ENCODE measurements around the gene TBC1D32.
"Not testable (repeated sequence)": the region's sequence is repeated elsewhere in the genome, so short reads cannot be mapped to it uniquely, and the experiment has no call there.

Gene TBC1D32

GRCh38 chr6:121090492-121090891, 243.8 kb downstream of the TBC1D32 start:
- no peak for DNase-seq

DNA sequence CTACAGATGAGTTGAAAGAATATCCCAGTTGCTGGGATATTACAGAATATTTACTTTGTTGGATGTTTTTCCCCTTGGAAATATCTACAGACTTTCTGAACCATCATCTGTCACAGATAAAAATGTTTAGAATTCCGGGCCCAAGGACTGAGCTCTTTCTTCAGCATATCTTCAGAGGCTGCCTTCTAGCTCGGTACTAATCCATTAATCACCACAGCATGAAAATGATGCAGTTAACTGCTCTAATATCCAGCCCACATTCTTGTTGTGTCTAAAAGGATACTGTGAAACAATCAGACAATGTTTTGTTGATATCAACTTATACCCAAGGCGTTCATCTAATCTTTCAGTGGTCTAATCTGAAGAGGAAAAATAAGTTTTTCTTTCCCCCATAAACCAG, 247.4 kb downstream of the TBC1D32 start:
- no peak for DNase-seq

- no peak for DNase-seq
Measured at GRCh38 chr6:121076119-121076518, 258.2 kb downstream of the TBC1D32 start.

GRCh38 chr6:121068749-121069148, 265.5 kb downstream of the TBC1D32 start:
- DNase-seq, result not testable (repeated sequence)

GRCh38 chr6:121067381-121067780, 266.9 kb downstream of the TBC1D32 start:
- DNase-seq, result no peak

DNA sequence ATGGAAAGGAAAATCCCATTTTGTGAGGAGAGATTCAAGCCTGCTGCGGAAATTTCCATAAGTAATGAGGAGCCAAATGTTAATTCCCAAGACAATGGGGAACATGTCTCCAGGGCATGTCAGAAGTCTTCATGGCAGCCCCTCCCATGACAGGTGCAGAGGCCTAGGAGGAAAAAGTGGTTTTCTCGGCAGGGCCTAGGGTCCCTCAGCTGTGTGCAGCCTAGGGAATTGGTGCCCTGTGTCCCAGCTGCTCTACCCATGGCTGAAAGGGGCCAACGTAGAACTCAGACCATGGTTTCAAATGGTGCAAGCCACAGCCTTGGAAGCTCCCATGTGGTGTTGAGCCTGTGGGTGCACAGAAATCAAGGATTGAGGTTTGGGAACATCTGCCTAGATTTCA, 269.9 kb downstream of the TBC1D32 start:
- DNase-seq, result no peak

DNA sequence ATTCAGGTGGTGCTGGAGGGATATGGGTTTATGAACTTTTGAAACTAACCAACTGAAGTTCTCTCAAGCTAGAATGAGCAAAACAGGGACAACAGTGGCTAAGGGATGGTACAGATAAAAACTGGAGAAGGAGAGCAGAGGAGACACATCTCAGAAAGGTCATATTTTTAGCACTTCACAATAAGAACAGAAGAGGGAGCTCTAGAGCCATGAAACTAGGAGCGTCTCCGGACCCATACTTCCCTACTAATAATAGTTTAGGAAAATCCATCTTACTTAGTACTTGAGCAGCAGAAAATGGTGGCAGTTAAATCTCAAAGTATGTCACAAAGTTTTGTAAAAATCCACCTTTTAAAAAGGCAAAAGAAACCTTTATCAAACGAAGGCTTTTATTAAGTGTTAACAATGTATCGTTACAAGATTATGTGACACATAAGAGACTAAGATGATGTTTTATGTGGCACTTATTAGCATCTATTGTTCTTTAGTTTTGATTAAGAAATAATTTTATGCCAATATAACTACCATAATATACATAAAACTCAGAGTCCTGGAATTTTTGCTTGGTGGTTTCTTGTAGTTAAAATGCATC, 278.6 kb downstream of the TBC1D32 start:
- no peak for DNase-seq

DNA sequence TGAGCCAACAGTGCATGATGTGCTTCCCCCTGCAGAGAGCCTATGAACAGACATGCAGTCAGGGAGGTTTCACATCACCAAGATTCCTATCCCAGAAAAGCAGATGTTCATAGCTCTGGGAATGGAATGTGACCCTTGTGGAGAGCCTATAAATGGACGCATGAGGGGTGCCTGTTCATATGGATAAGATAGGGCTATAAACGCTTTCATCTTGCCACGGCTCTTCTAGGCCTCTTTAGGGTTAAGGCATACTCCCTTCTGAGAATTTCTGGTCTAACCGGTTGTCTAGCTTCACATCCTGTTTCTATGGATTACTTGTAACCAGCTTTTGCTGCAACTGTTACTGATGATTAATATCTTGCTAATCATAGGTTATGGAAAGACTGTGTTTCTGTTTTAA, 285.7 kb downstream of the TBC1D32 start:
- DNase-seq, result not testable (repeated sequence)

DNA sequence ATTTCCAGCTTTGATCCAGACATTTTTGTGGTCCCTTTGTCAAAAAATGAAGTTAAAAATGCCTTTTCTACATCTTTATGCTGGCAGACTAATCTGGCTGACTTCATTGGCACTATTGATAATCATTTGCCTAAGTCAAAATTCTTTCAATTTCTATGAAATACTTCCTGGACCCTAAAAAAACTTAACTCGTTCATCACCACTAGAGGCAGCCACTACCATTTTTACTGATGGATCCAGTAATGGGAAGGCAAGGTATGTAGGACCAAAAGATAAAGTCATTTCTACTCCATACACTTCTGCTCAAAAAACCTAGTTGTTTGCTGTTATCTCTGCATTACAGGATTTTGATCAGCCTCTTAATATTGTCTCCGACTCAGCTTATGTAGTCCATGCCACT, 289.4 kb downstream of the TBC1D32 start:
- DNase-seq, result not testable (repeated sequence)

DNA sequence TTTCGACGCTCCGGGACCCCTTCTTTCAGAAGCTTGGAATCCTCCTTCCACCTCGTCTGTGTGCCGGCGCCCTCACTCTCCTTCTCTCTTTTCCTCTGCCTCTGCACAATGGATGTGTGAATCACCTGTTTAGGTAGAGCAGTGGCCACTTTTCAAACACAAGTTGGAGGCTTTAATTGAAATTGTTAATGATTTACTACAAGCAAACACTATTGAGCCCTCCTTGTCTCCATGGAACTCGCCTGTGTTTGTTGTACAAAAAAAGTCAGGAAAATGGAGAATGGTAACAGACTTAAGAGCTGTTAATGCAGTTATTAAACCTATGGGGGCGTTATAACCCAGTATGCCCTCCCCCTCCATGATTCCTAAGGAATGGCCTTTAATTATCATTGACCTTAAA, 290.6 kb downstream of the TBC1D32 start:
- DNase-seq, result not testable (repeated sequence)

DNA sequence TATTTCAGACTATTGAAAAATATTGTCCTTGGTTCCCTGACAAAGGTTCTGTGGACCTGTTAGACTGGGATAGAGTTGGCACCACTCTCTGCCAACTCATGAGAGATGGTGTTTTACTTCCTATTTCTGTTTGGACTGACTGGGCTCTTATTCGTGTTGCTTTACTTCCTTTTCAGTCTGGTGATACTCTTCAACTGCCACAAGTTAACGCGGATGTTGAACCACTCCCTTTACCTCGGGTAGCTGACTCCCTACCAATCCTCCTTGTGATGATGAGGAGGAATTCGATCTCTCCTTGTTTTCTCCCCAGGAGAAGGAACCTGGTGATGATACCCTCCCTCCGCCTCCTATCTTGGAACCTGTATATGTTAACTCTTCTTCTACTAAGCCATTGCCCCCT, 291.1 kb downstream of the TBC1D32 start:
- not testable (repeated sequence) for DNase-seq

DNA sequence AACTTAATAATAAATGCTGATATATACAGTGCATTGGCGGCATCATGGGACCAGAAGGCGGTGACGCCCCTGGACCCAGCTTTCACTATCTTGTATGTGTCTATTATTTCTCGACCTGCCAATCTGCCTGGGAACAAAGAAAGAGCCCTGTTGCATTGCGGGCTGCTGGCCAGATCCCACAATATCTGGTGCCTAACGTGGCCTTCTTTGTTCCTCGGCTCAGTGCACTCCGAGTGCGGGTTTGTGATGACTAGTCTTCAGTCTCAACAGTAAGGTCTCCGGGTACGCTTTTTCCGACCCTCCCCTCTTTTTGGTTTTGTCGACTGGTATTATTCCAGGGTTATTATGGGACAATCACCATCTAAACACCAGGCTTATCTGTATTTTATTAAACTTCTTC, 291.5 kb downstream of the TBC1D32 start:
- no peak for DNase-seq

- no peak for DNase-seq
Measured at GRCh38 chr6:121040831-121041230, 293.4 kb downstream of the TBC1D32 start.

GRCh38 chr6:121033091-121033490, 301.2 kb downstream of the TBC1D32 start:
- DNase-seq, result no peak

DNA sequence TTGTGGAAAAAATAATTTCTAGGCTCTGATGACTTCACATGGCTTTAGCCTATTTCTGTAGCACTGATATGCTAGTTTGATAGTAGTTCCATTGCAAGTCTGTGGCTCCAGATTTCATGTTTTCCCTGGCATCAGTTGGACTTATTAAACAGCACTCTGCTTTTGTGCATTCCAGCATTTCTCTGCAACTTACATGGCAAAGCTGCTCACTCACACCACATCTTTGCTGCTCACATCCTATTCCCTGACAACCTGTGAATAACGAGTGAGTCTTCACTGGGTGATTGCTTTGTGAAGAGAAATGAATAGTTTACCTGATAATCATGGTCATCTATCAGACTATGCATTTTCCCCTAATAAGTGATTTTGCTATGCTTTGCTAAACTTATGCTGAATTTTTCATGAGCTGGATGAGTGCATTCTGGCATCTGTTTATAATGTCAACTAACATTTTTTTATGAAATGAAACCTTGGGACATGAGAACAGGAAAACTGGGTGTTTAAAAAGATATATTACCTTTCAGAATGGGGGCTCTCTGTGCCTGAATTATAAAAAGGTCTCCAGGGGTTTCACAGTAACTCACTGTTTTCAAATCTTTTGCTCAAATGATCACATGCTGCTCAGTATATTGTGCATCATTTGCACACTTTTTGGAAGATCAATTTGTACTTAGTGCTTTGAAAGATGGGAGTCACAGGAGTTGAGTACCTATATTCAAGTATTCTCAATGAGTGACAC, 301.8 kb downstream of the TBC1D32 start:
- DNase-seq, result no peak

Measured in activated T-cell treated with anti-CD3 and anti-CD28 coated beads, Interleukin-2, amount 50 U/mL, for 1 hour (primary cell).